Jurkat, Clone E6-1 (cell line): ENCODE results near the gene VWA8.
"Not testable (repeated sequence)": the region's sequence is repeated elsewhere in the genome, so short reads cannot be mapped to it uniquely, and the experiment has no call there.

Source experiments
- DNase-seq: peaks from one replicate; pipeline ENCODE4 v3.0.0-alpha.2; 2011; ENCODE audit warnings: low read depth, low spot score
- H3K4me3 ChIP-seq: 2 replicates; pipeline ENCODE4 v1.5.1; 2011; ENCODE audit warnings: mild to moderate bottlenecking, low read length, control low read depth, moderate library complexity

The VWA8 gene

DNA sequence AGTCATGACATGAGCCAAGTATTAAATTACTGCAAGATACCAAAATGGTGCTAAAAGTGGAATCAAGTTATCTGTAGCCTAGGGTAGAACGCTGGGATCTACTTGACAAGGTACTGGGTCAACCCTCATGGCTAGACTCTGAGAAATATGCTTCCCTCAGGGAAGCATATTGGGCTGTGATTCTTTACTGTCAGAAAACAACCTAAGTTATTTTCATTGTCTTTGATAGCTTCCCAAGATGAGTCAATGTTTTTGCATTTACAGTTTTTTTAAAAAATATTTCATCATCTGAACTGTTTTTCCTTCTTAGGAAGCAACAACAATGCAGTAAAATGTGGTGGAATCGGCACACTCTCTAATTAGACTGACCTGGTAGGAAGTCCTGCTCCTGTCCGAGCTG is 285.6 kb downstream of the VWA8 start:
- H3K4me3 ChIP-seq, result no peak overlapping the region
- DNase-seq, result no peak

DNA sequence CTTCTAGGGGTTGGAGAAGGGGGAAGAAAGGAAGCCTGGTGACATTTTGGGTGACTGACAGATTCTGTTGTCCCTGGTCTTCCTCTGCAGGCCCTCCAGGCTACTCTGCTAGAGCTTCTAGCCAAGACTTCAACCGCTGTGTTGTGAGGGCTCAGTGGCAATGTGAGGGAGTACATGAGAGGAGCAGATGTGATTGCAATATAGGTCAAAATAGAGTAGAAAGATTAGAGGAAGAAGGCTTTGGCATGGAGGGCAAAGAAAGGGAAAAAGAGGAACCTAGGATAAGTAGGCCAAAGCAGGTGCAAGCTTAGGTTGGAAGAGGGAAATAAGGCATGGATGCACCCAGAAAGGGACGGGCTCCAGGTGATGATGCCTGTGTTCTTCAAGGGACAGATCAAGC is 286.7 kb downstream of the VWA8 start:
- no peak overlapping the region for H3K4me3 ChIP-seq
- DNase-seq, result no peak

GRCh38 chr13:41673640-41674039 is 287.3 kb downstream of the VWA8 start:
- H3K4me3 ChIP-seq, result no peak overlapping the region
- DNase-seq, result no peak

DNA sequence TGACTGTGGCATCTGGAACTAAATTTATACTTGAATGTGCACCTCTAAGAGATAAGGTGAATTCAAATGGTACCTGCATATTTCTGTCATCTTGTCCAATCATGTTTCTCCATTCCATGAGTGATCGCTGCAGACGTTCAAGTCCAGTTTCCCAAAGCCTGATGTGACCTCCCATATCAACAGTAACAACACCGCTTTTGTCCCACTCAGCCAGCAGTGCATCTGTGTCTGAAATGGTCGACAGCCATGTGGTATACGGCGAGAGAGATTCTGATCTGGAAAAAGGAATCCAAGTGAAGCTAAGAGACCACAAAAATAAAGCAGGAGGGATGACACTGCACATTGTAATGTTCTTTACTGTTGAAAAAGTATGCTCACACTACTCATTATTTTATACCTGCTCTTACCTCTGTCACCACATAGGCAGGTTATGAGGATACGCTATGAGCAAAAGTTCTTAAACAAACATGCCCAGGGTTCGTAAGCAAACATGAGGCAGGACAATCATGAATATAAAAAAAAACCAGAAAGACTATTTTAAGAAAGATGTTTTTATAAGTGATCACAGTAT is 290.0 kb downstream of the VWA8 start:
- no peak overlapping the region for H3K4me3 ChIP-seq
- no peak for DNase-seq

- DNase-seq, result peak; percentile 85
- H3K4me3 ChIP-seq, result no peak overlapping the region
Measured at GRCh38 chr13:41668130-41668757, 292.7 kb downstream of the VWA8 start.

DNA sequence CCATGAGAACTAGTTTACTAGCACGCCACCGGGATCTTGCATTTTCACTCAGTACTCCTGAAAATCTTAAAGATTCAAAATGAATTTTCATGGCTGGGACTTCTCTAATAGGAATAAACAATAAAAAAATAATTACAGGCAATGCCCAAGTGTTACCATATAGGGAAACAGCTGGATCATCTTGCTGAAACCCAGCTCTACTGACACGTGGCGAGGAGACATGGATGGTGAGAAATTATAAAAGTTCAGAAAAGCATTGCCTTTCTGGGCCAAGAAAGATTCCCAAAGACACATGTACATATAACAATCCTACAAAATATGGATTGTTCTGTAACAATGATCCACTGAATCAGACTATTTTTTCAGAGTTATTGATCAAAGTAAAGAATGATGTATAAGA is 294.3 kb downstream of the VWA8 start:
- H3K4me3 ChIP-seq, result no peak overlapping the region
- DNase-seq, result no peak

DNA sequence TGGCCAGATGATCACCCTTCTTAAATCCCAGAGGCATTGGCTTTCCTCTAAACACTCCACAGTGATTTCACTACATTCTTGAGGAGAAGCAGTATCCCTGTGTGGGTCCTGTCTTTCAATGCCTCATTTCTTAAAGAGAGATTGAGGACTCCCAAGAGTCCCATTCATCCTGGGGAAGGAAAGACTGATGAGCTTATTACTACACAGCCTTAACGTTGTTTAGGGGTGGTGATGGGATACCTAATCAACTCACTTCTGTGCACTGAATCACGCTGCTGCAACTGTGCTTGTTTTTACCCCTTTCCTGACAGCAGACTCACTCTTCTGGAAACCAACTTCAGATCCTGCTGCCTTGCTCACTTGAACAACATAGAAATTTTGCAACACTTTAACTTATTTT is 300.5 kb downstream of the VWA8 start:
- H3K4me3 ChIP-seq, result no peak overlapping the region
- no peak for DNase-seq

- no peak for DNase-seq
- no peak overlapping the region for H3K4me3 ChIP-seq
Measured at GRCh38 chr13:41658057-41658661, 302.8 kb downstream of the VWA8 start.

GRCh38 chr13:41655997-41656396 is 304.9 kb downstream of the VWA8 start:
- H3K4me3 ChIP-seq, result no peak overlapping the region
- no peak for DNase-seq

- no peak overlapping the region for H3K4me3 ChIP-seq
- no peak for DNase-seq
Measured at GRCh38 chr13:41654796-41655195, 306.1 kb downstream of the VWA8 start.

- peak; percentile 59 for DNase-seq
- no peak overlapping the region for H3K4me3 ChIP-seq
Measured at GRCh38 chr13:41652735-41653361, 308.1 kb downstream of the VWA8 start.

DNA sequence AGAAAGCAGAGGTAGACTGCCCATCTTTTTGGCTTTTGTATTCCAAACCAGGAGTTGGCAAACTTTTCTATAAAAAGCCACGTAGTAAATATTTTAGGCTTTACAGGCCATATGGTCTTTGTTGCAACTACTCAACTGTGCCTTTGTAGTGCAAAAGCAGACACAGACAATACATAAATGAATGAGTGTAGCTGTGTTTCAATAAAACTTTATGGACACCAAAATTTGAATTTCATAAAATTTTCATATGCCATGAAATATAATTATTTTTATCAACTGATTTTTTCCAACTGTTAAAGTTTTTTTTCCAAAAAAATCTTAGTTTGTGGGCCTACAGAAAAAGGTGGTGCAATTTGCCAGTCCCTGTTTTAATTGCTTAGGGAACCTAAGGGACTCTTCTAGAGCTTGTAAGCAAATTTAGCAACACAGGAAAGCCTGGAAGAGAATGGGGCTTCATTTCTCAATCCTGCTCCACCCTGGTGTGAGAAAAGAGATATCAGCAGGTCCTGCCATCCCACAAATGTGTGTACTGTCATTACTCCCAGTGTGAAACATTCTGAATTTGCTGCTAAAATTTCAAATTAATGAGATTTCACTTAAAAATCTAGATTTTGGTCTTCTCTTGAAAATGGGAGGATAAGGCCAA is 309.4 kb downstream of the VWA8 start:
- no peak overlapping the region for H3K4me3 ChIP-seq
- DNase-seq, result no peak

GRCh38 chr13:41650706-41651105 is 310.2 kb downstream of the VWA8 start:
- H3K4me3 ChIP-seq, result no peak overlapping the region
- DNase-seq, result no peak

- peak; percentile 14 for DNase-seq
- H3K4me3 ChIP-seq, result no peak overlapping the region
Measured at GRCh38 chr13:41649659-41650058, 311.2 kb downstream of the VWA8 start.

DNA sequence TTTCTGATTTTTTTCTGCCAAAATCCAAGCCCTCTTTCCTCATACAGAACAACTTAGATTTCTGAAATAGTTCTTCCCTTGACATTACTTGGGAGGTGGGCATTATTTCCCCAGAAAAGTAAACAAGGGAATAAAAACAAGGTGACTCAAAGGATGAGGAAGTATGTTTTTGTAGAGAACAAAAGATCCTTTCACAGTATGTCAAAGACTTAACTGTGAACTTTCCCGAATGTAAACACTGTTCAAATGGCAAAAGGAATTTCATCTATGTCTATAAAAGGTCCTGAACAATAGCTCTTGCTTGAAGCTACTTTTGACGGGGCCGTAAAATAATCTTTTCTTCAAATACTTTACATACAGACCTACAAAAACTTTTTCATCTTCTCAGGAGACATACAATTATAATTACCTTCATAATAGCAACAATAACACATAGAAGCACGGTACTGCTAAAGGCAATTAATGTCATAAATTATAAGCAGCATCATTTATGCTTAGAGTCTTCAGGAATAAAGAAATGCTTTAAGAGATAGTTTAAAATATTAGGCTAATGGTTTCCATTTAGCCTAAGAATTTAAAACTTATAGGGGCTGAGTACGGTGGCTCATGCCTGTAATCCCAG is 312.5 kb downstream of the VWA8 start:
- no peak for DNase-seq
- H3K4me3 ChIP-seq, result no peak overlapping the region

GRCh38 chr13:41647699-41648313 is 313.1 kb downstream of the VWA8 start:
- not testable (repeated sequence) for DNase-seq, H3K4me3 ChIP-seq

- no peak overlapping the region for H3K4me3 ChIP-seq
- DNase-seq, result no peak
Measured at GRCh38 chr13:41645331-41645730, 315.6 kb downstream of the VWA8 start.

- H3K4me3 ChIP-seq, result no peak overlapping the region
- no peak for DNase-seq
Measured at GRCh38 chr13:41644742-41645141, 316.2 kb downstream of the VWA8 start.

DNA sequence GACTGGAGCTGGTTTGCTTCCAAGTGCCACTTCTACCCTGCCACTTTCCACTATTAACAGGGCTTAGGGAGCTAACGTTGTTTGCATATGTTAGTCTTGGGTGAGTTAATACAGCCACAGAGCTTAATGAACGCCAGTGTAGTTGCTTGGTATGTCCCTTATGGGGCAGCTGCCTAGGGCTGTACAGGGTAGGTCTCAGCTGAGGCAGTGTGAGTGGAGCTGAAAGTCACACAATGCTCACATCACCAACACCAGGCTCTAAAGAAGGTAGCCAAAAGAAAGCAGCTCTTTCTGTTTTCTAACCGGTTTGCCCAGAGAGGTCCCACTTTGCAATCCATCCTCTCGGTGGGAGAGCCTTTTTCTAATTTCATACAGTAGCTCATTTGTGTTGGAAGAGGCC is 317.4 kb downstream of the VWA8 start:
- no peak overlapping the region for H3K4me3 ChIP-seq
- DNase-seq, result no peak
